Inflammatory macrophage treated with lipopolysaccharide for 1 hour (primary cell): ENCODE data around the gene COL15A1.
A peak's percentile ranks its signal among the peaks of the same experiment; 100 is the strongest.

Experiments used
- DNase-seq, 2 donors: peaks; one replicate each; pipeline ENCODE4 v3.0.0-alpha.2; 2020 to 2022

COL15A1 gene

GRCh38 chr9:98917746-98918487 lies 25.8 kb upstream of the COL15A1 start:
- DNase-seq = no peak

GRCh38 chr9:98921732-98922131 lies 22.0 kb upstream of the COL15A1 start:
- DNase-seq = no peak

- DNase-seq = peak; percentile 61 to 73
These were observed 20.8 kb upstream of the COL15A1 start for GRCh38 chr9:98922721-98923435.

GRCh38 chr9:98923451-98924123 lies 20.1 kb upstream of the COL15A1 start:
- DNase-seq = no peak

- no peak for DNase-seq
These were observed 18.5 kb upstream of the COL15A1 start for GRCh38 chr9:98924946-98925820.

- DNase-seq = no peak
These were observed 17.8 kb upstream of the COL15A1 start for GRCh38 chr9:98925956-98926355.

GRCh38 chr9:98927724-98928123 lies 16.0 kb upstream of the COL15A1 start:
- no peak for DNase-seq

GRCh38 chr9:98929071-98929470 lies 14.6 kb upstream of the COL15A1 start:
- DNase-seq = no peak

- DNase-seq = no peak
These were observed 13.8 kb upstream of the COL15A1 start for GRCh38 chr9:98929895-98930341.

- DNase-seq = no peak
These were observed 12.9 kb upstream of the COL15A1 start for GRCh38 chr9:98930792-98931191.

- DNase-seq = no peak
These were observed 11.9 kb upstream of the COL15A1 start for GRCh38 chr9:98931600-98932389.

GRCh38 chr9:98933185-98933584 lies 10.5 kb upstream of the COL15A1 start:
- DNase-seq = no peak

GRCh38 chr9:98933890-98934289 lies 9.8 kb upstream of the COL15A1 start:
- DNase-seq = no peak

- DNase-seq = no peak
These were observed 8.6 kb upstream of the COL15A1 start for GRCh38 chr9:98935071-98935505.

- no peak for DNase-seq
These were observed 3.4 kb upstream of the COL15A1 start for GRCh38 chr9:98940276-98940675.

- DNase-seq = no peak
These were observed 1.7 kb upstream of the COL15A1 start for GRCh38 chr9:98941946-98942523.

GRCh38 chr9:98942906-98943681 lies 613 bp upstream of the COL15A1 start:
- DNase-seq = no peak

- DNase-seq = peak; percentile 8 to 9
These were observed 488 bp downstream of the COL15A1 start for GRCh38 chr9:98944057-98944733.

- DNase-seq = no peak
These were observed 997 bp downstream of the COL15A1 start for GRCh38 chr9:98944734-98945074.

- DNase-seq = no peak
These were observed 5.9 kb downstream of the COL15A1 start for GRCh38 chr9:98949565-98949964.
